Gastrocnemius medialis (tissue), 4 donors: Measurements from ENCODE around the gene PAPOLG. TPM values are rescaled to one million over a fixed set of nuclear protein-coding genes. Genes with fewer than 3 reads are reported as not detected.

ENCODE experiments used
- ATAC-seq, 2 donors: fragments of 150-250 bp; one replicate each; pipeline ENCODE4 v1.9.1; 2016
- DNase-seq, 2 donors: peaks; one replicate each; pipeline ENCODE4 v3.0.0-alpha.2; 2019
- H3K27ac ChIP-seq, 4 donors: fragments of 200-600 bp; sonication (generic); 1 replicate in 1 of 4; 2 replicates in 3 of 4; pipeline ENCODE4 v1.5.1; 2016 to 2018; ENCODE audit warnings: mild to moderate bottlenecking in 2 of 4, moderate library complexity in 1 of 4
- H3K27me3 ChIP-seq, 3 donors: fragments of 200-600 bp; sonication (generic) in 2 of 3; 1 replicate in 1 of 3; 2 replicates in 2 of 3; pipeline versions ENCODE4 v1.5.1 to v1.6.0; 2016 to 2019; ENCODE audit warnings: mild to moderate bottlenecking in 1 of 3, moderate library complexity in 1 of 3
- H3K36me3 ChIP-seq, 2 donors: fragments of 200-600 bp; sonication (generic) in 1 of 2; one replicate each; pipeline ENCODE4 v1.5.1; 2017 to 2018
- H3K4me1 ChIP-seq, 2 donors: fragments of 200-600 bp; sonication (generic) in 1 of 2; one replicate each; pipeline ENCODE4 v1.5.1; 2016 to 2017; ENCODE audit warnings: mild to moderate bottlenecking in 2 of 2
- H3K4me3 ChIP-seq, 4 donors: fragments of 200-600 bp; sonication (generic) in 3 of 4; 1 replicate in 1 of 4; 2 replicates in 3 of 4; pipeline ENCODE4 v1.5.1; 2016 to 2019; ENCODE audit warnings: mild to moderate bottlenecking in 2 of 4
- H3K9me3 ChIP-seq, 3 donors: fragments of 200-600 bp; sonication (generic) in 2 of 3; 1 replicate in 1 of 3; 2 replicates in 2 of 3; pipeline ENCODE4 v1.5.1; 2016 to 2019
- POLR2A ChIP-seq, 2 donors: fragments of 450-650 bp; IDR thresholded peaks; one replicate each; pipeline ENCODE4 v1.6.1; 2017; ENCODE audit warnings: antibody characterized with exemption in 2 of 2, mild to moderate bottlenecking in 2 of 2, moderate library complexity in 2 of 2
- in situ Hi-C, 4 donors: fragments of 200-750 bp; cut with MboI; loops; one replicate each; pipeline versions ENCODE4 v1.15.0 to v1.8.0; 2017; ENCODE audit warnings: low sequenced_read_pairs in 4 of 4
- intact Hi-C: fragments of 100-400 bp; cut with DNase I; formaldehyde crosslinking; loops from one replicate; pipeline ENCODE4 v1.15.1; 2023; ENCODE audit warnings: low total_unique reads
- total RNA-seq, 4 donors: library from RNA; depleted of rRNA; stranded (reverse); fragments of >200 nt; gene quantifications; one replicate each; pipeline versions ENCODE4 v1.1.0 to v1.2.3, GENCODE V29; 2016
- TF ChIP-seq, protein P1 (sequence below), 5 experiments: fragments of 450-650 bp in 3 of 5; fragments of 200-600 bp in 2 of 5; sonication (generic) in 2 of 5; IDR thresholded peaks in 4 of 5; conservative IDR thresholded peaks in 1 of 5; 1 replicate in 4 of 5; 2 replicates in 1 of 5; pipeline ENCODE4 v1.5.1; 2016 to 2019; ENCODE audit warnings: antibody characterized with exemption in 5 of 5, mild to moderate bottlenecking in 3 of 5, moderate library complexity in 3 of 5

The PAPOLG gene
- total RNA-seq, 4 donors from 2014 or later: 8.4 to 13.6 (median 9.6) TPM

DNA sequence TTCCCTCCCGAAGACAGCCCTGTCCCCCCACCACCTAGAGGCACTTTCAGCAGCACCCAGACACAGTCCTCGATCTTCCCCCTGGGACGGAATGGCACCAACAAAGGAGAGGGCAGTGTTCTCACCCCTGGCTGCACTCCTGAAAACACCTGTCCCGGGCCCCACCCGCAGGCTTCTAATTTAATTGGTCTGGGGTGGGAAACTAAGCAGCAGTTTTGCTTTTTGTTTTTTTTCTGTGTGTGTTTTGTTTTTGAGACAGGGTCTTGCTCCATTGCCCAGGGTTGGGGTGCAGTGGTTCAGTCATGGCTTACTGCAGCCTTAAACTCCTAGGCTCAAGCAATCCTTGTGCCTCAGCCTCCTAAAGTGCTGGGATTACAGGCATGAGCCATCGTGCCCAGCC is 86.9 kb downstream of the PAPOLG start:
- intact Hi-C loops: no loop called here
- H3K4me3 ChIP-seq: no peak overlapping the region
- no peak overlapping the region for H3K27ac ChIP-seq
- in situ Hi-C loops: no loop called here
- no peak for ATAC-seq
- H3K27me3 ChIP-seq: no peaks in the 10 kb centered on the region
- DNase-seq: no peak
- H3K4me1 ChIP-seq: no peaks in the 10 kb centered on the region
- H3K36me3 ChIP-seq: no peaks in the 10 kb centered on the region
- TF ChIP-seq, protein P1, sequence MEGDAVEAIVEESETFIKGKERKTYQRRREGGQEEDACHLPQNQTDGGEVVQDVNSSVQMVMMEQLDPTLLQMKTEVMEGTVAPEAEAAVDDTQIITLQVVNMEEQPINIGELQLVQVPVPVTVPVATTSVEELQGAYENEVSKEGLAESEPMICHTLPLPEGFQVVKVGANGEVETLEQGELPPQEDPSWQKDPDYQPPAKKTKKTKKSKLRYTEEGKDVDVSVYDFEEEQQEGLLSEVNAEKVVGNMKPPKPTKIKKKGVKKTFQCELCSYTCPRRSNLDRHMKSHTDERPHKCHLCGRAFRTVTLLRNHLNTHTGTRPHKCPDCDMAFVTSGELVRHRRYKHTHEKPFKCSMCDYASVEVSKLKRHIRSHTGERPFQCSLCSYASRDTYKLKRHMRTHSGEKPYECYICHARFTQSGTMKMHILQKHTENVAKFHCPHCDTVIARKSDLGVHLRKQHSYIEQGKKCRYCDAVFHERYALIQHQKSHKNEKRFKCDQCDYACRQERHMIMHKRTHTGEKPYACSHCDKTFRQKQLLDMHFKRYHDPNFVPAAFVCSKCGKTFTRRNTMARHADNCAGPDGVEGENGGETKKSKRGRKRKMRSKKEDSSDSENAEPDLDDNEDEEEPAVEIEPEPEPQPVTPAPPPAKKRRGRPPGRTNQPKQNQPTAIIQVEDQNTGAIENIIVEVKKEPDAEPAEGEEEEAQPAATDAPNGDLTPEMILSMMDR (IDR thresholded peaks at IDR 0.05 in 4 of 5, conservative IDR thresholded peaks at IDR 0.05 in 1 of 5): no peak
- TF ChIP-seq POLR2A (IDR thresholded peaks at IDR 0.05): no peak
- H3K9me3 ChIP-seq: no peaks in the 10 kb centered on the region

GRCh38 chr2:60844105-60844504 is 88.0 kb downstream of the PAPOLG start:
- in situ Hi-C loops: no loop called here
- no peak for TF ChIP-seq POLR2A (IDR thresholded peaks at IDR 0.05)

GRCh38 chr2:60847854-60848253 is 91.8 kb downstream of the PAPOLG start:
- ATAC-seq (no peak), DNase-seq (no peak)
- no peak for TF ChIP-seq POLR2A (IDR thresholded peaks at IDR 0.05)
- TF ChIP-seq, protein P1 (IDR thresholded peaks at IDR 0.05 in 4 of 5, conservative IDR thresholded peaks at IDR 0.05 in 1 of 5): no peak
- H3K4me3 ChIP-seq: no peak overlapping the region
- intact Hi-C loops: no loop called here
- in situ Hi-C loops: no loop called here
- H3K27me3 ChIP-seq: no peaks in the 10 kb centered on the region
- no peak overlapping the region for H3K27ac ChIP-seq
- H3K9me3 ChIP-seq: no peaks in the 10 kb centered on the region
- no peaks in the 10 kb centered on the region for H3K4me1 ChIP-seq
- H3K36me3 ChIP-seq: no peaks in the 10 kb centered on the region

More at GRCh38 chr2:60844105-60844504, 88.0 kb downstream of the PAPOLG start:
- no peak for ATAC-seq
- Histone ChIP-seq H3K4me1 (no peaks in the 10 kb centered on the region), H3K36me3 (no peaks in the 10 kb centered on the region), H3K9me3 (no peaks in the 10 kb centered on the region), H3K27me3 (no peaks in the 10 kb centered on the region), H3K27ac (no peak overlapping the region), H3K4me3 (no peak overlapping the region)
- intact Hi-C loops: no loop called here
- no peak for DNase-seq

Other genes with a start within 250 kb of the PAPOLG start
- 1 to 10 TPM in 1 of 4 donors, under 1 TPM in 2, not detected in 1; 0.04 to 1.0 (median 0.07) TPM for gene BCL11A, start 202.6 kb upstream of the PAPOLG start, total RNA-seq
- 1 to 10 TPM; 4.2 to 7.6 (median 5.4) TPM for gene REL, start 125.3 kb downstream of the PAPOLG start, total RNA-seq